ENCODE results near the gene EYA2.

- no peak for TF ChIP-seq POLR2AphosphoS5 (IDR thresholded peaks at IDR 0.05)
- TF ChIP-seq CTCF (IDR thresholded peaks at IDR 0.05), result no peak
These were observed 49.4 kb downstream of the EYA2 start for GRCh38 chr20:46943861-46944591.

All from prostate gland (tissue), 2 donors.